Thyroid gland (tissue), 4 donors: ENCODE measurements around the gene PPP2R2C.

ENCODE experiments used
- POLR2A ChIP-seq, 2 donors: fragments of 450-650 bp; IDR thresholded peaks; one replicate each; pipeline ENCODE4 v1.6.1; 2017; ENCODE audit warnings: antibody characterized with exemption in 2 of 2, mild to moderate bottlenecking in 2 of 2, moderate library complexity in 1 of 2
- TF ChIP-seq, protein P1 (sequence below), 6 experiments: fragments of 200-600 bp in 3 of 6; fragments of 450-650 bp in 3 of 6; sonication (generic) in 3 of 6; IDR thresholded peaks; one replicate each; pipeline ENCODE4 v1.5.1; 2016 to 2019; ENCODE audit warnings: antibody characterized with exemption in 6 of 6, mild to moderate bottlenecking in 2 of 6, inconsistent platforms in 1 of 6, moderate library complexity in 1 of 6

DNA sequence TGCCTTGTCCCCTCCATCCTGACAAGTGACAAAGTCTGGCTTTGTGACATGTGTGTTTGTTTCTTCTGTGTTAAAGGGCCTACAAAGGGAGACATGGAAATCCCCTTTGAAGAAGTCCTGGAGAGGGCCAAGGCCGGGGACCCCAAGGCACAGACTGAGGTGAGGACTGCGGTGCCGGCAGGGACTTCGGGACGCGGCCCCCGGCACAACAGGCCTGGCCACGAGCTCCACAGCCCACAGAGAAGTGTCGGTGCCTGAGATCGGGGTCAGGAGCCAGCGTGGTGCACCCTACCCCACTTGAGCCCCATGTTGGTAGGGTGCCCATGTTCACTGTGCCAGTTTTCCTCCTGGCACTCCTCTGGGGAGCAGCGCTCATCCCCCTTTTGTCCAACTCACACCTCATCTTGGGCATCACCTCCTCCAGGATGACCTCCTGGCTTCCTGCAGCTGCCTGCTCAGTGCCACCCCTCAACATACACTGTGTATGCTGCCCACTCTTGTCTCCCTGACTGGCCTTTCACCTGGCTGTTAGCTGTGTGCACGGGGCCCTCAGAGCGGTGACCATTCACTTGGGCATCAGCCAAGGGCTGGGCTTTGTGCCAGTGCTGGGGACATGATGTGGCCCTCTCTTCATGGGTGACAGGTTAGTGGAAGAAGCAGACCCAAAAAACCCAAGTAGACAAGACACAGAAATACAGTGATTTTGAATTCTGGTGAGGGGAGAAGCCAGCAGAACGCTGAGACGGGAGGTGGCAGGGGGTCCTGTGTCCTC, 185.2 kb downstream of the PPP2R2C start:
- TF ChIP-seq, protein P1, sequence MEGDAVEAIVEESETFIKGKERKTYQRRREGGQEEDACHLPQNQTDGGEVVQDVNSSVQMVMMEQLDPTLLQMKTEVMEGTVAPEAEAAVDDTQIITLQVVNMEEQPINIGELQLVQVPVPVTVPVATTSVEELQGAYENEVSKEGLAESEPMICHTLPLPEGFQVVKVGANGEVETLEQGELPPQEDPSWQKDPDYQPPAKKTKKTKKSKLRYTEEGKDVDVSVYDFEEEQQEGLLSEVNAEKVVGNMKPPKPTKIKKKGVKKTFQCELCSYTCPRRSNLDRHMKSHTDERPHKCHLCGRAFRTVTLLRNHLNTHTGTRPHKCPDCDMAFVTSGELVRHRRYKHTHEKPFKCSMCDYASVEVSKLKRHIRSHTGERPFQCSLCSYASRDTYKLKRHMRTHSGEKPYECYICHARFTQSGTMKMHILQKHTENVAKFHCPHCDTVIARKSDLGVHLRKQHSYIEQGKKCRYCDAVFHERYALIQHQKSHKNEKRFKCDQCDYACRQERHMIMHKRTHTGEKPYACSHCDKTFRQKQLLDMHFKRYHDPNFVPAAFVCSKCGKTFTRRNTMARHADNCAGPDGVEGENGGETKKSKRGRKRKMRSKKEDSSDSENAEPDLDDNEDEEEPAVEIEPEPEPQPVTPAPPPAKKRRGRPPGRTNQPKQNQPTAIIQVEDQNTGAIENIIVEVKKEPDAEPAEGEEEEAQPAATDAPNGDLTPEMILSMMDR (IDR thresholded peaks at IDR 0.05): no peak
- no peak for TF ChIP-seq POLR2A (IDR thresholded peaks at IDR 0.05)
